GM12892 (cell line): ENCODE measurements around the gene NTN5.

Experiments used
- DNase-seq: peaks from one replicate; pipeline ENCODE4 v3.0.0; 2011; ENCODE audit not compliant: insufficient read length
- FAIRE-seq: peaks from 2 replicates; lab custom pipeline; 2011; peaks lifted over from hg19 to GRCh38; lab: Jason Lieb, UNC
- POLR2A ChIP-seq: IDR thresholded peaks from 2 replicates; pipeline ENCODE4 v1.6.1; 2011; ENCODE audit warnings: low read depth, low read length, control low read depth
- POLR2AphosphoS5 ChIP-seq: IDR thresholded peaks from 2 replicates; pipeline ENCODE4 v1.6.1; 2011; ENCODE audit warnings: low read depth, low read length, control low read depth
- TAF1 ChIP-seq: IDR thresholded peaks from 2 replicates; pipeline ENCODE4 v1.6.1; 2011; ENCODE audit warnings: low read depth, mild to moderate bottlenecking, control low read depth, low read length, borderline replicate concordance

NTN5 gene

GRCh38 chr19:48613852-48614435 lies 58.9 kb downstream of the NTN5 start:
- TF ChIP-seq POLR2AphosphoS5: peak; percentile 72
- TF ChIP-seq TAF1: no peak
- FAIRE-seq (no peak), DNase-seq (no peak)

DNA sequence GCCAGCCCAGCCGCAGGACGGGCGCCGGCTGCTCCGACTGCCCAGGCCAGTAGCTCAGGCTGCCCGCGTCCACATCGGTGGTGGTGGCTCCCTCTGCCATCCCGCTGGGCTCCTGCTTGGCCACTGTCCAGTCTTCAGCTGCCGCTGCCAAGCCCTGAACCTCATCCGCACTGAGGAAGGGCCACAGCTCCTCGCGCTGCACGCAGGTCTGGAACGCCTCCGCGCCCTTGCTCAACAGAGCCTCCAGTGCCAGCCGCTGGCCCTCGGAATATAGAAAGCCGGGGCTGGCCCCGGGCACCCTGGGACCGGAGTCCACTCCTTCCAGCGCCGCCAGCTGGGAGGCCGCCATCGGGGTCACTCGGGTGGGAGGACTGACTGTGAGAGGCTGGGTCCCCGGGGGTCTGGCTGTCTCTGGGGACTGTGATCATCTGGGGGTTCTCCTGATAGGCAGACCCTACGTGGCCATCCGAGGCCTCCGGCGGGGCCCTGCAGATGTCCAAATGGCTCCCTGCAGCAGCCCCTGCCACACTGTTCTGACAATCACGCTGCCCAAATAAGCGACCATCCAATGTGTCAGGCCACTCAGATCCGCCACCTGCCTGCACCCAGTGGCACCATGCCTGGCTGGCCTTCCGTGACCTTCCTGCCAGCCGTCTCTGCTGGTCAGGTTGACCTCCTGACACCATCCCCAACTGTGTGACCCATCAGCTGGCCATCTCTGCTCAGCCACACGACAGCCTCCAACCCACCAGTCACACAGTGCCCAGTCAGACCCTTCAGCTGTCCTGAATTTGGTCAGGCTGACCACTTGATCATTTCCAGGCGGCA lies 59.6 kb downstream of the NTN5 start:
- DNase-seq (no peak), FAIRE-seq (no peak)
- no peak for TF ChIP-seq POLR2A
- no peak for TF ChIP-seq TAF1
- TF ChIP-seq POLR2AphosphoS5: no peak

DNA sequence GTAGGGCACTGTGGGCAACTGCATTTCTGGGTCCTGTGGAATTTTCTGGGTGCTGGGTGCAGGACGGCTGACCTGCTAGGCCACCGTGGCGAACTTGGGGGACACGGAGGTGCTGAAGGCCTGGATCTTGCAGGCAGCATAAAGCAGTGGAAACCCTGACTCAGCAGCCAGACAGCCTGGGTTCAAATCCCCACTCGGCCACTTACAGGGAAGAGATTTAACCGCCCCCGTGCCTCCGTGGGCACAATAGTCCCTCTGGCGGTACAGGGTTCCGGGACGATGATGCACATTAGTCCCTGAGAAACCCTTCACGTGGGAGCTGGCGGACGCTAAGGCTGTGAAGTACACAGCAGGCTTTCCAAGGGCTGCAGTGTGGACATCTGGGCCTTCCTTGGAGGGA lies 60.9 kb downstream of the NTN5 start:
- TF ChIP-seq TAF1: no peak
- TF ChIP-seq POLR2AphosphoS5: no peak
- DNase-seq (no peak), FAIRE-seq (no peak)
